PC-9 (cell line): ENCODE measurements around the gene MYO16. TPM values are rescaled to one million over a fixed set of nuclear protein-coding genes. Genes with fewer than 3 reads are reported as not detected.

Experiments used
- BruUV-seq: library from RNA; stranded (reverse); fragments of 400-500 nt; replicated peaks from 2 replicates; lab custom pipeline; 2021; lab: Mats Ljungman, UMichigan
- CTCF ChIA-PET: fragments of 300-600 bp; sonication (Branson Sonifier 250); formaldehyde crosslinking; loops from one replicate; lab custom pipeline; 2022; ENCODE audit warnings: antibody characterized with exemption; lab: Charles Lee
- POLR2A ChIA-PET: fragments of 300-600 bp; sonication (Branson Sonifier 250); formaldehyde crosslinking; loops from one replicate; lab custom pipeline; 2022; ENCODE audit warnings: antibody characterized with exemption; ENCODE audit not compliant: unreplicated experiment; lab: Charles Lee
- DNase-seq, 2 experiments: peaks; one replicate each; pipeline versions ENCODE4 v3.0.0 to v3.0.0-alpha.2; 2015 to 2022; ENCODE audit warnings: mixed read lengths in 1 of 2
- H2AFZ ChIP-seq: fragments of 200-600 bp; sonication (generic); 2 replicates; pipeline ENCODE4 v1.8.1; 2017; ENCODE audit warnings: antibody characterized with exemption
- H3F3A ChIP-seq: fragments of 200-600 bp; sonication (generic); 2 replicates; pipeline ENCODE4 v1.8.1; 2017; ENCODE audit warnings: antibody characterized with exemption, mild to moderate bottlenecking, low read depth; ENCODE audit not compliant: insufficient read depth
- H3K27ac ChIP-seq: fragments of 200-600 bp; sonication (generic); 2 replicates; pipeline ENCODE4 v1.6.1; 2016; ENCODE audit warnings: mixed run types
- H3K27me3 ChIP-seq: fragments of 200-600 bp; sonication (generic); 2 replicates; pipeline ENCODE4 v1.6.1; 2016; ENCODE audit warnings: low read depth, mixed run types; ENCODE audit not compliant: insufficient read depth
- H3K36me3 ChIP-seq: fragments of 200-600 bp; sonication (generic); 2 replicates; pipeline ENCODE4 v1.6.1; 2016; ENCODE audit warnings: low read depth, mixed run types
- H3K4me1 ChIP-seq: fragments of 200-600 bp; sonication (generic); replicated peaks from 2 replicates; pipeline ENCODE4 v1.6.1; 2016; ENCODE audit warnings: mixed run types; ENCODE audit not compliant: insufficient read depth
- H3K4me2 ChIP-seq: fragments of 200-600 bp; sonication (generic); 2 replicates; pipeline ENCODE4 v1.6.1; 2017; ENCODE audit warnings: mixed run types
- H3K4me3 ChIP-seq: fragments of 200-600 bp; sonication (generic); 2 replicates; pipeline ENCODE4 v1.6.1; 2016; ENCODE audit warnings: mixed run types
- H3K79me2 ChIP-seq: fragments of 200-600 bp; sonication (generic); 2 replicates; pipeline ENCODE4 v1.6.1; 2017; ENCODE audit warnings: low read depth, mixed run types
- H3K9me2 ChIP-seq: fragments of 200-600 bp; sonication (generic); 2 replicates; pipeline ENCODE4 v1.8.1; 2017; ENCODE audit warnings: mild to moderate bottlenecking; ENCODE audit not compliant: insufficient read depth
- H3K9me3 ChIP-seq: fragments of 200-600 bp; sonication (generic); 2 replicates; pipeline ENCODE4 v1.8.1; 2016; ENCODE audit warnings: low read depth; ENCODE audit not compliant: insufficient read depth
- H4K20me1 ChIP-seq: fragments of 200-600 bp; sonication (generic); 2 replicates; pipeline ENCODE4 v1.8.1; 2017; ENCODE audit not compliant: insufficient read depth
- EZH2 ChIP-seq: fragments of 200-600 bp; sonication (generic); IDR thresholded peaks from 2 replicates; pipeline ENCODE4 v1.8.0; 2017; ENCODE audit warnings: antibody characterized with exemption, low read depth
- intact Hi-C: fragments of 100-400 bp; cut with micrococcal nuclease; formaldehyde crosslinking; loops from one replicate; pipeline ENCODE4 v1.10.0; 2022; ENCODE audit not compliant: unreplicated experiment
- total RNA-seq: library from RNA; stranded (reverse); gene quantifications from 2 replicates; pipeline ENCODE4 v1.2.3, GENCODE V29; 2021
- TF ChIP-seq, protein P1 (sequence below): fragments of 200-600 bp; sonication (generic); conservative IDR thresholded peaks from 2 replicates; pipeline ENCODE4 v1.6.1; 2017; ENCODE audit warnings: mixed run types, antibody characterized with exemption, mild to moderate bottlenecking, moderate library complexity

MYO16 gene
- total RNA-seq, 1 experiment from 2014 or later: 0.59 TPM

DNA sequence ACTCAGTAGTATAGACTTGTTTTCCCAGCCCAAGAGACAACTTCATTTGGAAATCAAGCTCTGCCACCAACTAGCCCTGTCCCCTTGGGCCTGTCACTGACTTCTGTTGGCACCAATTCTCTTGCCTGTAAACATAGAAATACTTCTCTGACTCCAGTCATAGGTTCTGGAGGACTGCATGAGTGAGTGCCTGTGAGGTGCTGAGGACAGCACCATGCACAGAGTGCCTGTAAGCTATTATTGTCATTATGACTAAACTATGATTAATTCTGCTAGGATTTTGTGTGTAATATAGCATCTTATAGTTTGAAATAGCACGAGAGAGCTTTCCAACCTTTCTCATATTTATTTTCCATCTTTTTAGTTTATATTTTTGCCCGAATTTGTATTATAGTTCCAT lies 247.9 kb downstream of the MYO16 start:
- H3K27ac ChIP-seq: no peak overlapping the region
- no peak overlapping the region for H3K4me3 ChIP-seq
- BruUV-seq: no TSS peak
- no peaks in the 10 kb centered on the region for H3K9me3 ChIP-seq
- H3K36me3 ChIP-seq: no peaks in the 10 kb centered on the region
- H3K4me2 ChIP-seq: no peak overlapping the region
- TF ChIP-seq EZH2: no peak
- TF ChIP-seq, protein P1, sequence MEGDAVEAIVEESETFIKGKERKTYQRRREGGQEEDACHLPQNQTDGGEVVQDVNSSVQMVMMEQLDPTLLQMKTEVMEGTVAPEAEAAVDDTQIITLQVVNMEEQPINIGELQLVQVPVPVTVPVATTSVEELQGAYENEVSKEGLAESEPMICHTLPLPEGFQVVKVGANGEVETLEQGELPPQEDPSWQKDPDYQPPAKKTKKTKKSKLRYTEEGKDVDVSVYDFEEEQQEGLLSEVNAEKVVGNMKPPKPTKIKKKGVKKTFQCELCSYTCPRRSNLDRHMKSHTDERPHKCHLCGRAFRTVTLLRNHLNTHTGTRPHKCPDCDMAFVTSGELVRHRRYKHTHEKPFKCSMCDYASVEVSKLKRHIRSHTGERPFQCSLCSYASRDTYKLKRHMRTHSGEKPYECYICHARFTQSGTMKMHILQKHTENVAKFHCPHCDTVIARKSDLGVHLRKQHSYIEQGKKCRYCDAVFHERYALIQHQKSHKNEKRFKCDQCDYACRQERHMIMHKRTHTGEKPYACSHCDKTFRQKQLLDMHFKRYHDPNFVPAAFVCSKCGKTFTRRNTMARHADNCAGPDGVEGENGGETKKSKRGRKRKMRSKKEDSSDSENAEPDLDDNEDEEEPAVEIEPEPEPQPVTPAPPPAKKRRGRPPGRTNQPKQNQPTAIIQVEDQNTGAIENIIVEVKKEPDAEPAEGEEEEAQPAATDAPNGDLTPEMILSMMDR: no peak
- no peaks in the 10 kb centered on the region for H3K4me1 ChIP-seq
- no peaks in the 10 kb centered on the region for H3F3A ChIP-seq
- intact Hi-C loops: no loop called here
- no peaks in the 10 kb centered on the region for H3K79me2 ChIP-seq
- H4K20me1 ChIP-seq: no peaks in the 10 kb centered on the region
- H3K9me2 ChIP-seq: no peaks in the 10 kb centered on the region
- CTCF ChIA-PET: interaction anchor here (0.5 kb wide), 1 partner anchor 21 kb away, joined by 11 read pairs; no protein-coding TSS in a partner anchor
- no peak overlapping the region for H2AFZ ChIP-seq
- DNase-seq: no peak
- H3K27me3 ChIP-seq: no peaks in the 10 kb centered on the region
- POLR2A ChIA-PET: interaction anchor here (0.6 kb wide), 1 partner anchor 1254 kb away, joined by 8 read pairs; no protein-coding TSS in a partner anchor

GRCh38 chr13:108878732-108879131 lies 249.3 kb downstream of the MYO16 start:
- Histone ChIP-seq H3K4me1 (no peaks in the 10 kb centered on the region), H3K27ac (no peak overlapping the region), H2AFZ (no peak overlapping the region), H3K36me3 (no peaks in the 10 kb centered on the region), H3K79me2 (no peaks in the 10 kb centered on the region), H3K4me2 (no peak overlapping the region), H3K9me2 (no peaks in the 10 kb centered on the region), H3F3A (no peaks in the 10 kb centered on the region), H3K9me3 (no peaks in the 10 kb centered on the region), H4K20me1 (no peaks in the 10 kb centered on the region), H3K4me3 (no peak overlapping the region), H3K27me3 (0 out of 2 replicates have a peak, but pooled peaks cover under 1% of the 10 kb centered on the region)
- BruUV-seq: no TSS peak
- TF ChIP-seq EZH2: no peak
- TF ChIP-seq, protein P1: no peak
- DNase-seq: no peak
- ChIA-PET CTCF (no interaction called here), POLR2A (no interaction called here)
- intact Hi-C loops: no loop called here

- no peak for DNase-seq
- POLR2A ChIA-PET: no interaction called here
- TF ChIP-seq, protein P1: no peak
- TF ChIP-seq EZH2: no peak
Observed at GRCh38 chr13:108889324-108889984, 260.0 kb downstream of the MYO16 start.

More at GRCh38 chr13:108889324-108889984, 260.0 kb downstream of the MYO16 start:
- Histone ChIP-seq H3K9me2 (no peaks in the 10 kb centered on the region), H4K20me1 (no peaks in the 10 kb centered on the region), H3K36me3 (no peaks in the 10 kb centered on the region), H2AFZ (no peak overlapping the region), H3K27me3 (0 out of 2 replicates have a peak, but pooled peaks cover 13% of the 10 kb centered on the region), H3K9me3 (no peaks in the 10 kb centered on the region), H3K79me2 (no peaks in the 10 kb centered on the region), H3K4me3 (no peak overlapping the region), H3K4me2 (no peak overlapping the region), H3K27ac (no peak overlapping the region), H3F3A (no peaks in the 10 kb centered on the region), H3K4me1 (no peaks in the 10 kb centered on the region)
- CTCF ChIA-PET: no interaction called here
- intact Hi-C loops: no loop called here
- no TSS peak for BruUV-seq
